H1 (cell line): ENCODE measurements around the gene TNNI2. TPM values are rescaled to one million over a fixed set of nuclear protein-coding genes. Genes with fewer than 3 reads are reported as not detected.

ENCODE experiments used
- CTCF ChIA-PET: fragments of 300-600 bp; sonication (Branson Sonifier 250); formaldehyde crosslinking; loops from one replicate; lab custom pipeline; 2021; ENCODE audit not compliant: partially characterized antibody; lab: Charles Lee
- POLR2A ChIA-PET: fragments of 300-600 bp; sonication (Branson Sonifier 250); formaldehyde crosslinking; loops from one replicate; lab custom pipeline; 2021; ENCODE audit warnings: inconsistent platforms; ENCODE audit not compliant: partially characterized antibody; lab: Charles Lee
- DNase-seq, 2 experiments: peaks; one replicate each; pipeline versions ENCODE4 v3.0.0 to v3.0.0-alpha.2; 2010 to 2022; ENCODE audit warnings: low spot score in 2 of 2, low read depth in 1 of 2, mixed read lengths in 1 of 2
- FAIRE-seq: peaks from 2 replicates; lab custom pipeline; 2011; peaks lifted over from hg19 to GRCh38; lab: Jason Lieb, UNC
- H2AFZ ChIP-seq: 2 replicates; pipeline ENCODE4 v1.8.1; 2012; ENCODE audit warnings: low read length, inconsistent platforms
- H2AK5ac ChIP-seq: 2 replicates; pipeline ENCODE4 v1.6.1; 2013; ENCODE audit warnings: low read depth, low read length
- H2BK120ac ChIP-seq: replicated peaks from 2 replicates; pipeline ENCODE3; 2013; ENCODE audit warnings: low read depth, low read length, inconsistent platforms
- H2BK12ac ChIP-seq: 2 replicates; pipeline ENCODE4 v1.6.1; 2013; ENCODE audit warnings: low read depth, low read length
- H2BK15ac ChIP-seq: 2 replicates; pipeline ENCODE4 v1.6.1; 2013; ENCODE audit warnings: low read length
- H2BK20ac ChIP-seq: 2 replicates; pipeline ENCODE4 v1.6.1; 2013; ENCODE audit warnings: low read length
- H2BK5ac ChIP-seq: 2 replicates; pipeline ENCODE4 v1.6.1; 2013; ENCODE audit warnings: low read depth, low read length
- H3K14ac ChIP-seq: 2 replicates; pipeline ENCODE4 v1.6.1; 2013; ENCODE audit warnings: inconsistent platforms; ENCODE audit not compliant: insufficient read length
- H3K18ac ChIP-seq: 2 replicates; pipeline ENCODE4 v1.6.1; 2013; ENCODE audit warnings: low read length; ENCODE audit errors: extremely low read depth
- H3K23ac ChIP-seq: 2 replicates; pipeline ENCODE4 v1.6.1; 2013; ENCODE audit warnings: inconsistent platforms; ENCODE audit not compliant: insufficient read length
- H3K23me2 ChIP-seq: 2 replicates; pipeline ENCODE4 v1.6.1; 2013; ENCODE audit warnings: low read depth, low read length
- H3K27ac ChIP-seq: 2 replicates; pipeline ENCODE4 v1.6.1; 2011; ENCODE audit warnings: low read depth, low read length, inconsistent platforms
- H3K27me3 ChIP-seq, 4 experiments: replicated peaks in 1 of 4; 1 replicate in 1 of 4; 2 replicates in 3 of 4; pipeline versions ENCODE4 v1.6.1 to v1.8.1; 2011 to 2013; ENCODE audit warnings: low read length in 3 of 4, mild to moderate bottlenecking in 3 of 4, inconsistent platforms in 2 of 4, mixed read lengths in 2 of 4, moderate library complexity in 1 of 4; ENCODE audit not compliant: control insufficient read depth in 3 of 4, insufficient read depth in 3 of 4; ENCODE audit errors: extremely low read depth in 1 of 4
- H3K36me3 ChIP-seq, 4 experiments: 2 replicates each; pipeline versions ENCODE4 v1.6.1 to v1.8.1; 2011 to 2013; ENCODE audit warnings: mild to moderate bottlenecking in 4 of 4, low read length in 3 of 4, moderate library complexity in 2 of 4, control low read depth in 1 of 4, inconsistent platforms in 1 of 4; ENCODE audit not compliant: insufficient read depth in 4 of 4, control insufficient read depth in 2 of 4
- H3K4ac ChIP-seq: replicated peaks from 2 replicates; pipeline ENCODE3; 2013; ENCODE audit warnings: low read length, low read depth, mixed read lengths, inconsistent platforms; ENCODE audit not compliant: insufficient read length
- H3K4me1 ChIP-seq, 4 experiments: replicated peaks in 1 of 4; 1 replicate in 1 of 4; 2 replicates in 3 of 4; pipeline versions ENCODE4 v1.6.1 to v1.8.1; 2011 to 2013; ENCODE audit warnings: low read length in 3 of 4, inconsistent platforms in 2 of 4, mixed read lengths in 1 of 4; ENCODE audit not compliant: insufficient read depth in 4 of 4, control insufficient read depth in 3 of 4
- H3K4me2 ChIP-seq, 2 experiments: 2 replicates each; pipeline versions ENCODE4 v1.6.1 to v1.8.1; 2011 to 2013; ENCODE audit warnings: low read depth in 2 of 2, low read length in 2 of 2, control low read depth in 1 of 2, inconsistent platforms in 1 of 2, mild to moderate bottlenecking in 1 of 2; ENCODE audit not compliant: insufficient read depth in 1 of 2
- H3K4me3 ChIP-seq, 4 experiments: fragments of 200-600, 300-600 bp in 1 of 4; sonication (generic), shearing (Covaris generic), sonication (Bioruptor Twin) in 1 of 4; 2 replicates each; pipeline versions ENCODE4 v1.5.1 to v1.8.1; 2011 to 2016; ENCODE audit warnings: low read length in 4 of 4, low read depth in 3 of 4, control low read depth in 2 of 4, inconsistent platforms in 2 of 4, mild to moderate bottlenecking in 2 of 4, mixed read lengths in 1 of 4, moderate library complexity in 1 of 4; ENCODE audit not compliant: insufficient read depth in 2 of 4; ENCODE audit errors: extremely low read depth in 1 of 4
- H3K56ac ChIP-seq: replicated peaks from 2 replicates; pipeline ENCODE3; 2013; ENCODE audit warnings: low read depth, mild to moderate bottlenecking, mixed read lengths, low read length, inconsistent platforms; ENCODE audit not compliant: insufficient read length
- H3K79me1 ChIP-seq: 2 replicates; pipeline ENCODE4 v1.6.1; 2013; ENCODE audit warnings: low read depth, low read length, control low read depth
- H3K79me2 ChIP-seq, 2 experiments: 2 replicates each; pipeline versions ENCODE4 v1.6.1 to v1.8.1; 2012 to 2013; ENCODE audit warnings: low read length in 2 of 2, mild to moderate bottlenecking in 2 of 2, inconsistent platforms in 1 of 2; ENCODE audit not compliant: insufficient read depth in 2 of 2, control insufficient read depth in 1 of 2
- H3K9ac ChIP-seq, 4 experiments: replicated peaks in 1 of 4; 1 replicate in 1 of 4; 2 replicates in 3 of 4; pipeline versions ENCODE4 v1.6.1 to v1.8.1; 2011 to 2013; ENCODE audit warnings: low read depth in 3 of 4, low read length in 3 of 4, control low read depth in 2 of 4, mild to moderate bottlenecking in 2 of 4, moderate library complexity in 2 of 4, inconsistent platforms in 1 of 4; ENCODE audit errors: extremely low read depth in 1 of 4
- H3K9me3 ChIP-seq, 2 experiments: 2 replicates each; pipeline versions ENCODE4 v1.6.1 to v1.8.1; 2012 to 2013; ENCODE audit warnings: mild to moderate bottlenecking in 2 of 2, moderate library complexity in 2 of 2, control low read depth in 1 of 2, inconsistent platforms in 1 of 2, low read depth in 1 of 2, low read length in 1 of 2, mixed read lengths in 1 of 2; ENCODE audit not compliant: insufficient read depth in 2 of 2
- H4K20me1 ChIP-seq, 2 experiments: replicated peaks in 1 of 2; 2 replicates each; pipeline versions ENCODE3 to v1.8.1; 2011 to 2013; ENCODE audit warnings: inconsistent platforms in 2 of 2, low read length in 2 of 2, mild to moderate bottlenecking in 1 of 2; ENCODE audit not compliant: insufficient read depth in 2 of 2, control insufficient read depth in 1 of 2
- H4K5ac ChIP-seq: 2 replicates; pipeline ENCODE4 v1.6.1; 2013; ENCODE audit warnings: low read length, low read depth, mixed read lengths, inconsistent platforms; ENCODE audit not compliant: insufficient read length
- H4K8ac ChIP-seq: 2 replicates; pipeline ENCODE4 v1.8.0; 2013; ENCODE audit warnings: mild to moderate bottlenecking, moderate library complexity, low read length, inconsistent platforms; ENCODE audit not compliant: insufficient read depth; ENCODE audit errors: extremely low read depth
- H4K91ac ChIP-seq: replicated peaks from 2 replicates; pipeline ENCODE3; 2013; ENCODE audit warnings: low read length, mixed read lengths, inconsistent platforms; ENCODE audit not compliant: insufficient read length
- CBX5 ChIP-seq: fragments of 300-800, 300-1000 bp; sonication (generic); IDR thresholded peaks from 2 replicates; pipeline ENCODE4 v1.7.1; 2016; ENCODE audit warnings: antibody characterized with exemption, low read length, low read depth
- CBX8 ChIP-seq: fragments of 300-800, 300-1000 bp; sonication (generic); IDR thresholded peaks from 2 replicates; pipeline ENCODE4 v1.7.1; 2016; ENCODE audit warnings: low read depth, low read length, borderline replicate concordance
- GABPA ChIP-seq: IDR thresholded peaks from 2 replicates; pipeline ENCODE4 v1.6.1; 2011; ENCODE audit warnings: mild to moderate bottlenecking, low read length, moderate library complexity, borderline replicate concordance; ENCODE audit not compliant: insufficient read depth
- HDAC2 ChIP-seq, 2 experiments: fragments of 300-600 bp in 1 of 2; sonication (generic) in 1 of 2; IDR thresholded peaks; 2 replicates each; pipeline ENCODE4 v1.6.1; 2011 to 2012; ENCODE audit warnings: low read depth in 2 of 2, low read length in 2 of 2, mild to moderate bottlenecking in 2 of 2, moderate library complexity in 2 of 2, borderline replicate concordance in 1 of 2, inconsistent platforms in 1 of 2
- JUN ChIP-seq: IDR thresholded peaks from 2 replicates; pipeline ENCODE4 v1.6.1; 2011; ENCODE audit warnings: low read depth, mild to moderate bottlenecking, improper control_type of control experiment, low read length
- KDM4A ChIP-seq: IDR thresholded peaks from one replicate; pipeline ENCODE4 v1.7.1; 2012; ENCODE audit warnings: low read depth, mild to moderate bottlenecking, moderate library complexity, low read length, inconsistent platforms; ENCODE audit not compliant: severe bottlenecking
- POLR2A ChIP-seq, 2 experiments: IDR thresholded peaks; 1 replicate in 1 of 2; 2 replicates in 1 of 2; pipeline ENCODE4 v1.6.1; 2011; ENCODE audit warnings: low read depth in 2 of 2, low read length in 2 of 2, mild to moderate bottlenecking in 2 of 2; ENCODE audit errors: control extremely low read depth in 1 of 2
- POU5F1 ChIP-seq: IDR thresholded peaks from 2 replicates; pipeline ENCODE4 v1.6.1; 2011; ENCODE audit warnings: low read depth, mild to moderate bottlenecking, low read length, moderate library complexity
- SP4 ChIP-seq: IDR thresholded peaks from 2 replicates; pipeline ENCODE4 v1.6.1; 2012; ENCODE audit warnings: low read length, inconsistent platforms
- SUZ12 ChIP-seq: fragments of 200-600 bp; sonication (generic); IDR thresholded peaks from 2 replicates; pipeline ENCODE4 v1.6.1; 2012; ENCODE audit warnings: mild to moderate bottlenecking, inconsistent platforms, low read length, moderate library complexity, mixed read lengths
- TAF7 ChIP-seq: optimal IDR thresholded peaks from 2 replicates; pipeline ENCODE3; 2011; ENCODE audit warnings: low read depth, mild to moderate bottlenecking, inconsistent platforms, low read length, moderate library complexity, borderline replicate concordance
- USF2 ChIP-seq: IDR thresholded peaks from 2 replicates; pipeline ENCODE4 v1.6.1; 2011; ENCODE audit warnings: low read length, improper control_type of control experiment
- YY1 ChIP-seq: IDR thresholded peaks from 2 replicates; pipeline ENCODE4 v1.6.1; 2011; ENCODE audit warnings: low read depth, mild to moderate bottlenecking, low read length
- ZNF274 ChIP-seq: IDR thresholded peaks from 2 replicates; pipeline ENCODE4 v1.7.0; 2012; ENCODE audit warnings: low read length, borderline replicate concordance; ENCODE audit errors: extremely low read depth
- WGBS, 2 experiments: shearing (Covaris generic) in 1 of 2; methylation state at CpG; one replicate each; pipeline versions ENCODE4 v1.1.6 to v1.1.7; 2013 to 2015; ENCODE audit warnings: low lambda C conversion rate in 2 of 2, mixed read lengths in 2 of 2, inconsistent platforms in 1 of 2, low coverage in 1 of 2, missing lambda C conversion rate in 1 of 2; ENCODE audit not compliant: insufficient replicate concordance in 2 of 2, insufficient coverage in 1 of 2, insufficient read length in 1 of 2; ENCODE audit errors: extremely low coverage in 1 of 2, missing lambda C conversion rate in 1 of 2; 5-methylcytosine and 5-hydroxymethylcytosine counted together
- polyA plus RNA-seq, 7 experiments: library from polyadenylated mRNA; depleted of rRNA in 3 of 7; stranded (reverse) in 5 of 7; unstranded in 2 of 7; fragments of >200 nt in 5 of 7; fragments of 200-250 nt in 2 of 7; gene quantifications; 1 replicate in 5 of 7; 2 replicates in 1 of 7; 4 replicates in 1 of 7; pipeline versions ENCODE4 v1.2.1 to v1.2.3, GENCODE V29; 2011 to 2013; ENCODE audit warnings: missing spikeins in 2 of 7, mixed read lengths in 2 of 7
- total RNA-seq: library from RNA; stranded (reverse); fragmentation: NEBNext Ultra II Directional; extraction: Animal tissue kit (Norgen Biotek cat#: 25700); gene quantifications from 2 replicates; pipeline ENCODE4 v1.2.1, GENCODE V29; 2021

The TNNI2 gene
- total and polyA plus RNA-seq, 2 of the 8 experiments (the other 6 are each of a cell fraction or from before 2014, with no cell fraction given), result not detected

GRCh38 chr11:1864231-1864630, 25.4 kb downstream of the TNNI2 start:
- no peak overlapping the region for H3K18ac ChIP-seq
- H3K4me3 ChIP-seq, result no peak overlapping the region
- no peak overlapping the region for H3K27ac ChIP-seq
- peaks cover 0 to 2% of the 10 kb centered on the region in 2 experiments for H4K20me1 ChIP-seq
- H2BK20ac ChIP-seq, result no peak overlapping the region
- CTCF ChIA-PET, result interaction anchor here (4.1 kb wide), 1 partner anchor 286 kb away, joined by 23 read pairs; no protein-coding TSS in a partner anchor
- no peaks in the 10 kb centered on the region for H3K79me1 ChIP-seq
- no peak overlapping the region for H3K4me2 ChIP-seq
- no peak overlapping the region for H3K14ac ChIP-seq
- H3K23ac ChIP-seq, result no peak overlapping the region
- no peak overlapping the region for H3K56ac ChIP-seq
- no peak overlapping the region for H4K8ac ChIP-seq
- no peak overlapping the region for H3K4ac ChIP-seq
- DNase-seq (no peak), FAIRE-seq (no peak)
- no peak overlapping the region for H3K9ac ChIP-seq
- H4K5ac ChIP-seq, result no peak overlapping the region
- H2AFZ ChIP-seq, result no peak overlapping the region
- no peaks in the 10 kb centered on the region for H3K27me3 ChIP-seq
- H4K91ac ChIP-seq, result no peak overlapping the region
- H3K4me1 ChIP-seq, result peaks cover 0 to 13% (median 5%) of the 10 kb centered on the region in 4 experiments; a peak in 5 of 7 replicates
- no peaks in the 10 kb centered on the region for H3K79me2 ChIP-seq
- H3K23me2 ChIP-seq, result peaks cover 12% of the 10 kb centered on the region; the same call in 1 of the 2 replicates
- H3K36me3 ChIP-seq, result no peaks in the 10 kb centered on the region
- H2BK15ac ChIP-seq, result no peak overlapping the region
- POLR2A ChIA-PET, result no interaction called here
- H2AK5ac ChIP-seq, result no peak overlapping the region
- no peak overlapping the region for H2BK5ac ChIP-seq
- H3K9me3 ChIP-seq, result no peaks in the 10 kb centered on the region
- no peak overlapping the region for H2BK12ac ChIP-seq
- no peak overlapping the region for H2BK120ac ChIP-seq
- 93% methylated on average over 2 of the region's 18 CpGs; no CpG with 5 or more reads in 1 of the 2 experiments for WGBS, 2 experiments
- TF ChIP-seq CBX5 (no peak), POLR2A (IDR thresholded peaks at IDR 0.05; ENCODE audit: control extremely low read depth in 1 of 2, low read depth in 2 of 2, low read length in 2 of 2) (no peak), TAF7 (no peak), CBX8 (no peak), GABPA (no peak), KDM4A (no peak), USF2 (no peak), SP4 (no peak), POU5F1 (no peak), YY1 (no peak), ZNF274 (no peak), JUN (no peak), SUZ12 (no peak), HDAC2 (IDR thresholded peaks at IDR 0.05; ENCODE audit: borderline replicate concordance in 1 of 2, low read depth in 2 of 2, low read length in 2 of 2) (no peak)
